ENCODE measurements around the gene LAMTOR2.

LAMTOR2 gene

DNA sequence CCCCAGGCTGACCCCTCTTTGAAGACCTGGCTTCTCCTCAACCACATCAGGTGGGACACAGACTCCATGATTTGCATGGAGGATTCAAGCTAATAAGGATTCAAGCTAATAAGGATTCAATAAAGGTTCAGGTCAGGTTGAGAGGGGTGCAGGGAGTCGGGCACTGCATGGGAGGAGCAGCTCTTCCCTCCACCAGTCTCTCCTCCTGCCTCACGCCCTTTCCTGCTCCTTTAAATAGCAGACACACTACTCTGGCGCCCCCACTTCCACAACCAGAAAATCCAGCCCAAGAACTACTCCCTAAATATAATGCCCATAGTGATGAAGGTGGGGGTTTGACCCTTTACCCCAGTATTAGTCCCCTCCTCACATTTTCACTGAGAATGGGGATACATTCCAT lies 20.6 kb downstream of the LAMTOR2 start:
- peaks cover 12% of the 10 kb centered on the region for H3K36me3 ChIP-seq (replicated peaks)
- no peak overlapping the region for H3K4me3 ChIP-seq (ENCODE audit: low read depth, low read length)
- no peaks in the 10 kb centered on the region for H3K27me3 ChIP-seq (replicated peaks)
- in situ Hi-C loops (cut with HindIII; ENCODE audit: low pct_ligation_motif_present, low sequenced_read_pairs): no loop called here
- no peak overlapping the region for H3K27ac ChIP-seq
- TF ChIP-seq, protein P1, sequence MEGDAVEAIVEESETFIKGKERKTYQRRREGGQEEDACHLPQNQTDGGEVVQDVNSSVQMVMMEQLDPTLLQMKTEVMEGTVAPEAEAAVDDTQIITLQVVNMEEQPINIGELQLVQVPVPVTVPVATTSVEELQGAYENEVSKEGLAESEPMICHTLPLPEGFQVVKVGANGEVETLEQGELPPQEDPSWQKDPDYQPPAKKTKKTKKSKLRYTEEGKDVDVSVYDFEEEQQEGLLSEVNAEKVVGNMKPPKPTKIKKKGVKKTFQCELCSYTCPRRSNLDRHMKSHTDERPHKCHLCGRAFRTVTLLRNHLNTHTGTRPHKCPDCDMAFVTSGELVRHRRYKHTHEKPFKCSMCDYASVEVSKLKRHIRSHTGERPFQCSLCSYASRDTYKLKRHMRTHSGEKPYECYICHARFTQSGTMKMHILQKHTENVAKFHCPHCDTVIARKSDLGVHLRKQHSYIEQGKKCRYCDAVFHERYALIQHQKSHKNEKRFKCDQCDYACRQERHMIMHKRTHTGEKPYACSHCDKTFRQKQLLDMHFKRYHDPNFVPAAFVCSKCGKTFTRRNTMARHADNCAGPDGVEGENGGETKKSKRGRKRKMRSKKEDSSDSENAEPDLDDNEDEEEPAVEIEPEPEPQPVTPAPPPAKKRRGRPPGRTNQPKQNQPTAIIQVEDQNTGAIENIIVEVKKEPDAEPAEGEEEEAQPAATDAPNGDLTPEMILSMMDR (IDR thresholded peaks at IDR 0.05; ENCODE audit: low read depth, low read length, missing control alignments): peak; percentile 14
- DNase-seq: no peak

DNA sequence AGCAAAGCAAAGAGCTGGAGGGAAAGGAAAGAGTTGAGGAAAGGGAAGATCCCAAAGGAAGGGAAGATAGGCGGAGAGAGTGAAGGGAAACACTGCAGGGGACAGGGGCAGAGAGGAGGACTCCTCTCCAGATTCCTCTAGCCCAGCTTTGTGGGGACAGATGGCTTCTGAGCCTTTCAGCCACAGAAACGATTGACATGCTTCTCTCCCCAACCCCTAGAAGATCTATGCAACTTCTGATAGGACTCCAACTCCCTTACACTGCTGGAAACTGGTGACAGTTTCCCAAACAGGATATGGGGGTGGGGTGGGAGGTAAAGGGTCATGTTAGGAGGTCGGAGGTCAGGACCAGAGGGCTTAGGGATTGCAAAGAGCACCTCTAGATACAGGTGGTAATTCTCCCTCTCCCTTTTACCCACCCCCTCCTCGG lies 21.2 kb downstream of the LAMTOR2 start:
- no peak overlapping the region for H3K4me3 ChIP-seq (ENCODE audit: low read depth, low read length)
- no peak for DNase-seq
- peaks cover 12% of the 10 kb centered on the region for H3K36me3 ChIP-seq (replicated peaks)
- in situ Hi-C loops (cut with HindIII; ENCODE audit: low pct_ligation_motif_present, low sequenced_read_pairs): no loop called here
- TF ChIP-seq, protein P1 (IDR thresholded peaks at IDR 0.05; ENCODE audit: low read depth, low read length, missing control alignments): no peak
- H3K27me3 ChIP-seq (replicated peaks): no peaks in the 10 kb centered on the region
- no peak overlapping the region for H3K27ac ChIP-seq

DNA sequence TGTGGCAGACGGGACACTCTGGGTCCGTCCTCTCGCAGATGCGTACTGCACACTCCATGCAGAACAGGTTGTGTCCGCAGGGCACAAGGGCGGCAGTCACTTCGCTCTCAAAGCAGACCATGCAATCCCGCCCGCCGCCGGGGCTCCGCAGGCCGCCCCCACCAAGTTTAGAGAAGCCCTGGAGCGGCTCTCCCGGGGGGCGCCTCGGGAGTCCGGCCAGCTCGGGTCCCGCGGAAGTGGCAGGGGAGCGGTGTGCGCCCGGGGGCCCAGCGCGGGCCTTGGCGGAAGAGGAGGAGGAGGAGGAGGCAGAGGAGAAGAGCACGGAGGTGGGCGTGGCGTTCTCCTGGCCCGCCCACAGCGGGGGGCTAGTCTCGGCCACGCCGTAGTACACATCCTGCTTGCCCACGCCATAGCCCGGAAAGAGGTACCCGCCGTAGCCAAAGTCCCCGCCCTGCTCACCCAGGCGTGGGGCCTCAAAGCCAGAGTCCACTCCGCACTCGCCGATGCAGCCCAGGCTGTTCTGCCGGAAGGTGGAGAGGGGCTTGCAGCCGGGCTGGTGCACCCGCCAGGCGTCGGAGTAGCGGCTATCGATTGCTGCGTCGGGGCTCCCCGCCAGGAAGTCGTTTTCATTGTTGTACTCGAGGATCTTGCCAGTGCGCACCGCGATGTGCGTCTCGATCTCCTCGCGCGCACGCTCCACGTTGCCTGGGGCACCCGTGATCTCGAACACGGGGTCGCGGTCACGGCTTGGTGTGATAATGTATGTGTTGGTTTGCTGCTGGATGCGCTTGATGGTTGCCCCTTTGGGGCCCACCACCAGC lies 22.2 kb downstream of the LAMTOR2 start:
- in situ Hi-C loops (cut with HindIII; ENCODE audit: low pct_ligation_motif_present, low sequenced_read_pairs): no loop called here
- no peak for DNase-seq
- peaks cover 12% of the 10 kb centered on the region for H3K36me3 ChIP-seq (replicated peaks)
- TF ChIP-seq, protein P1 (IDR thresholded peaks at IDR 0.05; ENCODE audit: low read depth, low read length, missing control alignments): no peak
- H3K27me3 ChIP-seq (replicated peaks): no peaks in the 10 kb centered on the region
- peak overlapping the region; percentile 20 for H3K4me3 ChIP-seq (ENCODE audit: low read depth, low read length)
- H3K27ac ChIP-seq: no peak overlapping the region

DNA sequence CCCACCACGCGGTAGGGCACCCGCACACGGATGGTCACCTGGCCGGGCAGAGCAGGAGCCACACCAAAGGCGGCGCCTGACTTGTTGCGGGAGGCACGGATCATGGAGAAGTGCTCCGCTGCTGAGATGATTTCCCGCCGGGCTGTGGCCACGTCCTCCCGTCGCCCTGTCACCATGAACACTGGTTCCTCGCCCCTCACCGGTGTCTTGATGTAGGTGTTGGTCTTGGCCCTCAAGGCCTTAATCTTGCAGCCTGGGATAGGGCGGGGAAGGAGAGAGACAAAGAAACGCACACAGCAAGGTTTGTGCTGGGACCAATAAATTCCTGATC lies 22.8 kb downstream of the LAMTOR2 start:
- no peak overlapping the region for H3K4me3 ChIP-seq (ENCODE audit: low read depth, low read length)
- no peak for DNase-seq
- H3K27ac ChIP-seq: no peak overlapping the region
- H3K36me3 ChIP-seq (replicated peaks): peaks cover 12% of the 10 kb centered on the region
- in situ Hi-C loops (cut with HindIII; ENCODE audit: low pct_ligation_motif_present, low sequenced_read_pairs): no loop called here
- H3K27me3 ChIP-seq (replicated peaks): no peaks in the 10 kb centered on the region
- TF ChIP-seq, protein P1 (IDR thresholded peaks at IDR 0.05; ENCODE audit: low read depth, low read length, missing control alignments): no peak

DNA sequence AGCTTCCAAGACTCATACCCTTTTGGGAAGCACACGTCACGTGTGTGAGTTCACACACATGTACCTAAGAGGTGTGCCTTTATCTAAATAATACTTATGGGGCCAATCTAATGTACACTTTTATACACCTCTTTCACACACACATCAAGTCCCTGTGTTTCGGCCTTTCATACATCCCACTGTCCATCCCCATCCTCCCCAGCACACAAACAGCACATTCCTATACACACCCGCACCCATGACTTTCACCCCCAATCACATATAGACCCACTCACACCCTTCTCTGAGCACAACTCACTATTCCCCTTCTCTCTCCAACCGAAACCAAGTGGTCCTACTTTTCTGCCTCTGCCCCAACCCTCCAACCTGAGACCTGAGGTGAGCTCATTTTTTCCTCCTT lies 24.1 kb downstream of the LAMTOR2 start:
- H3K27ac ChIP-seq: no peak overlapping the region
- TF ChIP-seq, protein P1 (IDR thresholded peaks at IDR 0.05; ENCODE audit: low read depth, low read length, missing control alignments): no peak
- no peaks in the 10 kb centered on the region for H3K27me3 ChIP-seq (replicated peaks)
- no peak overlapping the region for H3K4me3 ChIP-seq (ENCODE audit: low read depth, low read length)
- in situ Hi-C loops (cut with HindIII; ENCODE audit: low pct_ligation_motif_present, low sequenced_read_pairs): no loop called here
- no peak for DNase-seq
- H3K36me3 ChIP-seq (replicated peaks): peaks cover 12% of the 10 kb centered on the region

DNA sequence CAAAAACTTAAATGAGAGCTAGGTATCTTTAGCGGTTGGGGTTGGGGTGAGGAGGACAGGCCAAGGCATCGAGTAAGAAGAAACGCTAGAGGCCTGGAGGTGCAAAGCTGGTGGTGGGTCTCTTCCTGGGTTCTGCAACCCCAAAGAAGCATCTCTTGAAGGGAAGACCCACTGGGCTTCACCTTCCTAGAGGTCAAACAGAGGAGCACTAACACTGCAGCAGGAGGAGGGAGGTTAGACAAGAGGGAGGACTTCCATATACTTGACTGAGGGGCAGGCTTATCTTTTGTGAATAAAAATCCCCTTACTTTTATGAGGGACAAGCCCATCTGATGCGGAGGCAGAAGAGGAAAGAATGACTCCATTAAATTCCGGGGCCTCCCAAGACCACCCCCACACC lies 25.2 kb downstream of the LAMTOR2 start:
- Histone ChIP-seq H3K36me3 (replicated peaks) (peaks cover 12% of the 10 kb centered on the region), H3K4me3 (ENCODE audit: low read depth, low read length) (peak overlapping the region; percentile 80), H3K27me3 (replicated peaks) (no peaks in the 10 kb centered on the region), H3K27ac (no peak overlapping the region)
- DNase-seq: no peak
- in situ Hi-C loops (cut with HindIII; ENCODE audit: low pct_ligation_motif_present, low sequenced_read_pairs): no loop called here
- TF ChIP-seq, protein P1 (IDR thresholded peaks at IDR 0.05; ENCODE audit: low read depth, low read length, missing control alignments): no peak
